Suprapubic skin (tissue), 4 donors: ENCODE data around the gene DOK6.

Experiments
- CTCF ChIP-seq, 2 donors: fragments of 200-600 bp in 1 of 2; fragments of 450-650 bp in 1 of 2; sonication (generic) in 1 of 2; IDR thresholded peaks; one replicate each; pipeline ENCODE4 v1.5.1; 2016 to 2019; ENCODE audit warnings: antibody characterized with exemption in 2 of 2, mild to moderate bottlenecking in 1 of 2, moderate library complexity in 1 of 2
- EP300 ChIP-seq: sonication (generic); formaldehyde crosslinking; IDR thresholded peaks from one replicate; pipeline ENCODE4 v1.6.1; 2017; ENCODE audit warnings: antibody characterized with exemption
- POLR2A ChIP-seq, 2 donors: fragments of 450-650 bp; IDR thresholded peaks; one replicate each; pipeline ENCODE4 v1.6.1; 2017; ENCODE audit warnings: antibody characterized with exemption in 2 of 2, mild to moderate bottlenecking in 2 of 2, moderate library complexity in 2 of 2
- POLR2AphosphoS5 ChIP-seq, 3 donors: sonication (generic); formaldehyde crosslinking; IDR thresholded peaks; one replicate each; pipeline ENCODE4 v1.6.1; 2017; ENCODE audit warnings: antibody characterized with exemption in 3 of 3

GRCh38 chr18:69734536-69734935 is 333.8 kb downstream of the DOK6 start:
- TF ChIP-seq CTCF (IDR thresholded peaks at IDR 0.05) (no peak), POLR2AphosphoS5 (IDR thresholded peaks at IDR 0.05) (no peak), EP300 (no peak), POLR2A (IDR thresholded peaks at IDR 0.05) (no peak)
